ENCODE data around the gene LANCL2. TPM values are rescaled to one million over a fixed set of nuclear protein-coding genes. Genes with fewer than 3 reads are reported as not detected.

LANCL2 gene
- total RNA-seq, 1 experiment from 2014 or later: 26.4 TPM

- no peak for TF ChIP-seq CTCF (conservative IDR thresholded peaks at IDR 0.05)
- Histone ChIP-seq H4K5ac (ENCODE audit: insufficient read length, low read depth, low read length) (no peak overlapping the region), H3K9me3 (ENCODE audit: control insufficient read depth, low read depth, low read length) (no peaks in the 10 kb centered on the region), H3K9ac (ENCODE audit: extremely low read depth, insufficient read length, low read length) (no peak overlapping the region), H4K91ac (ENCODE audit: insufficient read length, low read depth, low read length) (no peak overlapping the region), H2BK5ac (ENCODE audit: insufficient read length, low read length) (no peak overlapping the region), H3K14ac (ENCODE audit: insufficient read depth, low read length) (no peak overlapping the region), H3K23me2 (ENCODE audit: insufficient read length, low read depth, low read length, poor library complexity, severe bottlenecking) (no peaks in the 10 kb centered on the region), H3K18ac (ENCODE audit: insufficient read length, low read depth, low read length) (no peak overlapping the region), H3K27ac (ENCODE audit: insufficient read length, low read depth, low read length) (no peak overlapping the region), H2BK20ac (ENCODE audit: low read depth, low read length, poor library complexity, severe bottlenecking) (no peak overlapping the region), H3K27me3 (ENCODE audit: insufficient read depth, low read length) (no peaks in the 10 kb centered on the region), H2AK5ac (ENCODE audit: insufficient read length, low read length) (no peak overlapping the region), H2AFZ (ENCODE audit: low read length) (no peak overlapping the region), H3K56ac (ENCODE audit: insufficient read length, low read depth, low read length) (no peak overlapping the region), H3K4me1 (ENCODE audit: insufficient read depth, low read length) (no peaks in the 10 kb centered on the region), H2BK15ac (ENCODE audit: low read depth, low read length) (no peak overlapping the region), H3K4ac (ENCODE audit: low read depth, low read length) (no peak overlapping the region), H3K79me1 (ENCODE audit: insufficient read depth, low read depth, low read length, poor library complexity, severe bottlenecking) (no peaks in the 10 kb centered on the region), H3T11ph (ENCODE audit: low read length) (no peak overlapping the region), H3K23ac (ENCODE audit: insufficient read length, low read depth, low read length) (no peak overlapping the region), H3K79me2 (ENCODE audit: insufficient read depth, low read length) (no peaks in the 10 kb centered on the region), H4K20me1 (ENCODE audit: control insufficient read depth, insufficient read depth, insufficient read length) (no peaks in the 10 kb centered on the region), H3K4me2 (ENCODE audit: insufficient read depth, insufficient read length, low read length) (no peak overlapping the region), H2BK12ac (ENCODE audit: insufficient read length, low read depth, low read length) (no peak overlapping the region), H2BK120ac (ENCODE audit: low read depth, low read length, poor library complexity, severe bottlenecking) (no peak overlapping the region), H4K8ac (replicated peaks; ENCODE audit: insufficient read length, low read depth, low read length) (no peak overlapping the region)
- DNase-seq: no peak
- H3K9me3 Mint-ChIP-seq: no peaks in the 10 kb centered on the region
- H3K27ac Mint-ChIP-seq: no peak overlapping the region
- no peak overlapping the region for H3K4me3 Mint-ChIP-seq
- no peaks in the 10 kb centered on the region for H3K36me3 Mint-ChIP-seq (ENCODE audit: insufficient read depth in 1 of 3, low read depth in 3 of 3)
- no CpG with 5 or more reads among the region's 1 CpG for WGBS (ENCODE audit: extremely low coverage, insufficient read length, low lambda C conversion rate)
- H3K4me1 Mint-ChIP-seq: no peaks in the 10 kb centered on the region
- H3K27me3 Mint-ChIP-seq (ENCODE audit: low read depth): no peaks in the 10 kb centered on the region
Measured at GRCh38 chr7:55444786-55445185, 79.6 kb downstream of the LANCL2 start.

Measured in H9 (cell line).